Mesenchymal stem cell (in vitro differentiated cells and primary cell): ENCODE data around the gene TCF19. TPM values are rescaled to one million over a fixed set of nuclear protein-coding genes. Genes with fewer than 3 reads are reported as not detected.

Experiments
- small RNA-seq: library from polyadenylated mRNA; stranded (forward); fragments of <200 nt; extraction: miRNeasy Mini kit (QIAGEN cat#:217004); gene quantifications from one replicate; pipeline ENCODE3, GENCODE V24; 2013; ENCODE audit warnings: low read depth

The TCF19 gene

Small RNAs within 50 kb of the gene (small RNA-seq; reads per million reads assigned to genes)
- not detected for gene POLR2LP1
